BJ (cell line): ENCODE measurements around the gene GRB10. TPM values are rescaled to one million over a fixed set of nuclear protein-coding genes. Genes with fewer than 3 reads are reported as not detected.

Experiments used
- CTCF ChIA-PET: fragments of 350-600 bp; formaldehyde crosslinking; extraction: SDS; loops from one replicate; lab custom pipeline; 2021; ENCODE audit warnings: antibody characterized with exemption, inconsistent platforms; lab: Yijun Ruan, JAX
- POLR2A ChIA-PET: fragments of 300-600 bp; sonication (Branson Sonifier 250); formaldehyde crosslinking; extraction: SDS; loops from one replicate; lab custom pipeline; 2021; ENCODE audit warnings: antibody characterized with exemption; lab: Charles Lee
- DNase-seq: peaks from one replicate; pipeline ENCODE4 v3.0.0-alpha.2; 2011; ENCODE audit warnings: low read depth
- H3K27me3 ChIP-seq: 2 replicates; pipeline ENCODE4 v1.6.0; 2011; ENCODE audit warnings: low read length; ENCODE audit not compliant: control insufficient read depth, insufficient read depth
- H3K36me3 ChIP-seq: 2 replicates; pipeline ENCODE4 v1.5.1; 2011; ENCODE audit warnings: low read length; ENCODE audit not compliant: control insufficient read depth, insufficient read depth
- H3K4me3 ChIP-seq: 2 replicates; pipeline ENCODE4 v1.5.1; 2011; ENCODE audit warnings: low read depth, mild to moderate bottlenecking, control low read depth, low read length
- CTCF ChIP-seq: IDR thresholded peaks from 2 replicates; pipeline ENCODE4 v1.5.1; 2011; ENCODE audit warnings: low read depth, mild to moderate bottlenecking, control low read depth, inconsistent platforms, low read length, moderate library complexity; ENCODE audit not compliant: insufficient read depth
- polyA plus RNA-seq: library from polyadenylated mRNA; depleted of rRNA; stranded (reverse); fragments of >200 nt; gene quantifications from 2 replicates; pipeline ENCODE4 v1.2.3, GENCODE V29; 2011

Gene GRB10
- polyA plus RNA-seq, 1 experiment, result 8.5 TPM

DNA sequence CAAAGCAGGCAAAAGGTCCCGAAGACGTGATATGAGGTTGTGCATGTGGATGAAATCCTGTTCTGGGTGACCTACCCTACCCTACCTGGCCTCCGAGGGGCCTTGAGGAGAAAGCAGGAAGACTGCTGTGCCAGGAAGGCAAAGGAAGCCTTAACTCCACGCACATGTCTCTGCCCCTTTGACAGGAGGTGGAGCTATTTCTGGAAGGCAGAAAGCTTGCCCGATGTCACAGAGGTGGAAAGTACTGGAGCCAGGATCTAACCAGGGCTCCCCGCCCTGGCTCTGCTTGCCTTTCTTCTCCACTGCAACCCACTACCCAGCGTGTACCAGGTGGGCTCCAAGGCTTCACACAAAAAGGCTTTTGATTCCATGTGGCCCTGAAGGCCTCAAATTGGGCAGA lies 151.1 kb downstream of the GRB10 start:
- peaks cover 4% of the 10 kb centered on the region for H3K36me3 ChIP-seq
- no peak overlapping the region for H3K4me3 ChIP-seq
- no peak for DNase-seq
- no peaks in the 10 kb centered on the region for H3K27me3 ChIP-seq
- ChIA-PET POLR2A (no interaction called here), CTCF (interaction anchor here (0.7 to 4.6 kb wide), 8 partner anchors 10 to 163 kb away, joined by 3 to 27 read pairs (median 6); no protein-coding TSS in a partner anchor)
- no peak for TF ChIP-seq CTCF

DNA sequence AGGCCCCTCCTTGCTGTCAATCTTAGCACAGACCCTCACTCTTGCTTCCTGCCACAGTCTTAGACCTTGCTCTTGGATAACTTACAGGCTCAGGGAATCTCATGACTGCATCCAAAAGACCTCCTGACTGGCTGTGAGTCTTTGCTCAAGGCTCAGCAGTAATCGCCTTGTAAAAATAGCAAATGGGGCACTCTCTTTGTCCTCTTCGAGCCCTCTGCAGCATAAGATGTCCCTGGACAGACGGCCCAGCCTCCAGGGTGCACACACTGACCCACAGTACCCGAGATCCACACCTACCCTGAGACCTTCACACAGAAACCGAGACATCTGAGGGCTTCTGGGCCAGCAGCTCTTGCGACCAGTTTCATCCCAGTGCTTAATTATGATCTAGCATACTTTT lies 151.6 kb downstream of the GRB10 start:
- CTCF ChIA-PET, result interaction anchor here (1.3 to 4.6 kb wide), 3 partner anchors 25 to 163 kb away, joined by 3 to 24 read pairs (median 3); no protein-coding TSS in a partner anchor

GRCh38 chr7:50629238-50629901 lies 153.3 kb downstream of the GRB10 start:
- DNase-seq, result no peak
- CTCF ChIA-PET, result interaction anchor here (0.7 to 1.3 kb wide), 5 partner anchors 18 to 470 kb away, joined by 3 to 5 read pairs (median 3); no protein-coding TSS in a partner anchor
- no peak for TF ChIP-seq CTCF
- peaks cover 10% of the 10 kb centered on the region for H3K36me3 ChIP-seq
- no peak overlapping the region for H3K4me3 ChIP-seq
- no peaks in the 10 kb centered on the region for H3K27me3 ChIP-seq
- POLR2A ChIA-PET, result no interaction called here

More for the DNA sequence above, 151.6 kb downstream of the GRB10 start:
- POLR2A ChIA-PET, result no interaction called here
- H3K36me3 ChIP-seq, result peaks cover 10% of the 10 kb centered on the region
- no peak overlapping the region for H3K4me3 ChIP-seq
- no peaks in the 10 kb centered on the region for H3K27me3 ChIP-seq
- TF ChIP-seq CTCF, result no peak
- no peak for DNase-seq

DNA sequence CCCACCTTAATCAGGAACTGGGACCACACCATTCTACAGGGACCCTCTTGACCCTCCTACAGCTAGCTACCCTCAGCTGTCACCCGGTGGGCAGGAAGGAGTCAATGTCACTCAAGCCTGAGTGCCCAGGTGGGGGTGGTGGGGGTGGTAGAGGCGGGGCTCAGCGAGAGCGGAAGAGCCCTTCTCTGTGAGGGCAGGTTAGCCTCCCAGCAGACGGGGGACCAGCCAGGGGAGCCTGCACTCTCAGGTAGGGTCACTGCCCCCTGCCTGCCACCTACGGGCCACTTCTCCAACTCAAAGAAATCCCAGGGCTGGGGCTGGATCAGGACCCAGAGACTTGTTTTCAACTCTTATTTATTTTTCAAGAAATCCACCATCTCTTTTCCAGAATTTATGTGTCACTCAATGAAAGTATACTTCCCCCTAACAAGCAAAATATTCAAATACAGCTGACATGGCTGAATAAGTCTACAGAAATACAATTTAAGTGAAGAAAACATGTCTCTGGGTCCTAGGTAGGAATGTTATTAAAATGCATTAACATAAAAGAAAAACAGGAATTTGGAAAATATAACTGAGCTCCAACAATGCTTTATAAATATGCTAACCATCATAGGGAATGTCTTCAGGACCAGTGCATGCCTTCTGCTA lies 154.1 kb downstream of the GRB10 start:
- CTCF ChIA-PET, result interaction anchor here (0.7 to 1.1 kb wide), 3 partner anchors 17 to 163 kb away, joined by 3 to 5 read pairs (median 3); no protein-coding TSS in a partner anchor

More for the DNA sequence above, 154.1 kb downstream of the GRB10 start:
- no peak for TF ChIP-seq CTCF
- Histone ChIP-seq H3K4me3 (no peak overlapping the region), H3K27me3 (no peaks in the 10 kb centered on the region), H3K36me3 (peaks cover 10% of the 10 kb centered on the region)
- no peak for DNase-seq
- POLR2A ChIA-PET, result no interaction called here
